Measurements from ENCODE around the gene PDXDC1.
"Not testable (repeated sequence)": the region's sequence is repeated elsewhere in the genome, so short reads cannot be mapped to it uniquely, and the experiment has no call there.

PDXDC1 gene

DNA sequence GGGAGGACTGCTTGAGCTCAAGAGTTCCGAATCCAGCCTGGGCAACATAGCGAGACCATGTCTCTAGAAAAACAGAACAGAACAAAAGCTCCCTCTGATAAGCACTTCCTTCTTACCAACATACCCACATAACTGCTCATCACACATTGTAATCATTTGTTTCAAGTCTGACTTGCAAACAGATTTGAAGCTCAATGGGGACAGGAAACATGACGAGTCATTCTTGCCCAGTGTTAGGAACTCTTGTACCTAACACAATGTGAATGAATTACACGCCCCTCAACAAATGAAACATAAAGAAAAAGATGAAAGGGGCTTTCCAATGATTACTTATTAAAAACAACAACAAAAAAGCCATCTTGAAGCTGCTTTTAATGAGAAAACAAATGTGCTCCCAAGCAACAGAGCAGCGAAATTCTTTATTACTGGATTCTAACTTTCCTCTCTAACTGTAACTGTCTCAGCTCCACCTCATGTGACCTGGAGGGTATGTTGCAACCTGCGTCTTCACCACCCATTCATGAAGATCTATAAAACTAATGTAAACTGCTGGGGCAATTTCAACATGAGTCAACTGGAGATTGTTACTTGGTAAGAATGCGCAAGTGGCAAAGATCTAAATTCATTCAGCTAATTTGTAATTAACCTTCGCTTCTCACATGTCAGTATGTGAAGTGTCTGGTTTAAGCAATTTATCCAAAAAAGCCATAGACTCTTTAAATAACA, 87.4 kb downstream of the PDXDC1 start:
- not testable (repeated sequence) for DNase-seq (ENCODE audit: low read depth in 2 of 2)

GRCh38 chr16:15065961-15066360, 91.1 kb downstream of the PDXDC1 start:
- DNase-seq (ENCODE audit: low read depth in 2 of 2): not testable (repeated sequence)

- not testable (repeated sequence) for DNase-seq (ENCODE audit: low read depth in 2 of 2)
Observed at GRCh38 chr16:15066690-15067089, 91.9 kb downstream of the PDXDC1 start.

- not testable (repeated sequence) for DNase-seq (ENCODE audit: low read depth in 2 of 2)
Observed at GRCh38 chr16:15071013-15071412, 96.2 kb downstream of the PDXDC1 start.

- not testable (repeated sequence) for DNase-seq (ENCODE audit: low read depth in 2 of 2)
Observed at GRCh38 chr16:15071916-15072769, 97.3 kb downstream of the PDXDC1 start.

- DNase-seq (ENCODE audit: low read depth in 2 of 2): no peak
Observed at GRCh38 chr16:15073101-15073500, 98.3 kb downstream of the PDXDC1 start.

DNA sequence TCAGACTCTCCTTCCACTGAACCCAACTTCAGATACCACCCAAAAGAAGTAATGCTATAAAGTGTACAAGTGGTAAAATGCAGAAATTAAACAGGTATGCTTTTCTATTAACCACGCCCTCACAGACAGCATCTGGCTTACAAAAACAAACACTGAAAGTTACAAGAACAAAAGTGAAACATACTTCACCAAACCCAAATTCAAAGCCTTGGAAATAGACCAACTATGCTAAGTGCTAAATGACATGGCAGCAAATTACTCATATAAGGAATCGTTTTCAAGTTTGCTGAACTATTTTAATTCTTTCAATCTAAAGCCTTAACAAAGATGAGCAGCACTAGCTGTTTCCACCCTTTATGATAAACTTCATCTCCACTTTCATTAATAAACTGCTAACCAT, 101.3 kb downstream of the PDXDC1 start:
- not testable (repeated sequence) for DNase-seq (ENCODE audit: low read depth in 2 of 2)

DNA sequence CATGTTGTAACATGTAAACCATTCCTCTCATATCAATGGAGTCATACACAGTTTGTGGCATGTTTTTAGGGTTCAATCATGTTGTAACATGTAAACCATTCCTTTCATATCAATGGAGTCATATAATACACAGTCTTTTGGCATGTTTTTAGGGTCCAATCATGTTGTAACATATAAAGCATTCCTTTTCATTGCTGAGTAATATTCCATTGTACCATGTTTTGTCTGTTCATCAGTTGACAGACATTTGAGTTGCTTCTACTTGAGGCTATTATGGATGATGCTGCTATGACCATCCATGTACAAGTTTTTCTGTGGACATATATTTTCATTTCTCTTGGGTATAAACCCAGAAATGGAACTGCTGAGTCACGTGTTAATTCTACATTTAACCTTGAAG, 106.1 kb downstream of the PDXDC1 start:
- DNase-seq (ENCODE audit: low read depth in 2 of 2): not testable (repeated sequence)

DNA sequence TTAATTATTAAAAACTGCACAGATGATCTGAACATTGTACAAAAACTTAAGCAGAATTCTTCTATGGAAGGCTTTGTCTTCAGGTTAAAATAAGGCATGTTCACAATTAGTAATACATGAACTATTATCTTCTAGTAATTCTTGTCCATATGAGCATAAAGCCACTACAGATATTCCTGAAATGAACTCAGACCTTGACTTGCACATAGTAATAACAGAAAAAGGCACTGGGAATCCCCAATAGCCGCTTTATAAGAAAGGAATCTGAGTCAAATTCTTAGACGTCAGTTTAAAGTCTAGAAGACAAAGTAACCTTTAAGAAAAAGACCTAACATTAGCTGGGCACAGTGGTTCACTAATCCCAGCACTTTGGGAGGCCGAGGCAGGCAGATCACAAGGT, 108.0 kb downstream of the PDXDC1 start:
- not testable (repeated sequence) for DNase-seq (ENCODE audit: low read depth in 2 of 2)

DNA sequence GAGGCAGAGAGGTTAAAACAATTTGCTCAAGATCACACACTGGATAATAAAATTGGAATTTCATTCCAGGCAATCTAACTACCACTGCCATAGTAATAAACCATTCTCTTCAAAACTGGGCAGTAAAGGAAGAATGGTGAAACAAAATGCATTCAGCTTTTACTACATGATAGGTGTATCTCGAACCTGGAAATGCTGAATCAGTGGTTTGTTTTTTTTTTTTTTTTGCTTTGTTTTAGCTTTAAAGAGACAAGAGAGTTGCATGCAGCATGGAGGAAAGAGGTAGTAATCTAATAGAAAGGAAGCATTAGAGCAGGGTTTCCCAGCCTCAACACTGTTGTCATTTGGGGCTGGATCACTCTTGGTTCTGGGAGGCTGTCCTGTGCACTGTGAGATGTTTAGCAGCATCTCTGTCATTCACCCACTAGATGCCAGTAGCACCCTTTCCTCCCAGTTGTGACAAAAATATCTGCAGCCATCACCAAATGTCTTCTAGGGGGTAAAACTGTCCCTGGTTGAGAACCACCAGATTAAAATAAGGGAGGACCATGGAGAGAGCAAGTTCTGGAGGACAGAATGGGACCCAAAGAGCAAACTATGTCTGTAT, 115.9 kb downstream of the PDXDC1 start:
- DNase-seq (ENCODE audit: low read depth in 2 of 2): not testable (repeated sequence)

DNA sequence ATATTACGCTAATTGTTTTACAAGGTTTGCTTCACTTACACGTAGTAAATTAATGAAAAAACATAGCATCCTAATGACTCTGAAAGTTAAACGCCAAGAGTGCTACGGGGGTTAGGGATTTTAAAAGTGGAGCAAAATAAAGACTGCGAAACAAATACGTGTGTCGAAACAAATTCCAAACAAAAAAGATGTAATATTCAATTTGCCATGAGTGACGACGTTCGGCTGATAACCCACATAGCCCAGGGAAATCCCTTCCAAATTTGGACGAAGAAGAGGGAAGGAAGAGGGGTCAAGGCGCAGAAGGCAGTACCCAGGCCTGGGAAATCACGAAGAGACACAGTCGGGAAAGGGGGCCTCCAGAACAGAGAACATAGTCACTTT, 118.7 kb downstream of the PDXDC1 start:
- not testable (repeated sequence) for DNase-seq (ENCODE audit: low read depth in 2 of 2)

GRCh38 chr16:15093955-15094827, 119.4 kb downstream of the PDXDC1 start, which contains the start of gene RRN3:
Gene RRN3 (minus strand): TSS chr16:15094272. CDS start chr16:15094233, 39 bp downstream.
- peak; percentile 62 to 70 for DNase-seq (ENCODE audit: low read depth in 2 of 2)

DNA sequence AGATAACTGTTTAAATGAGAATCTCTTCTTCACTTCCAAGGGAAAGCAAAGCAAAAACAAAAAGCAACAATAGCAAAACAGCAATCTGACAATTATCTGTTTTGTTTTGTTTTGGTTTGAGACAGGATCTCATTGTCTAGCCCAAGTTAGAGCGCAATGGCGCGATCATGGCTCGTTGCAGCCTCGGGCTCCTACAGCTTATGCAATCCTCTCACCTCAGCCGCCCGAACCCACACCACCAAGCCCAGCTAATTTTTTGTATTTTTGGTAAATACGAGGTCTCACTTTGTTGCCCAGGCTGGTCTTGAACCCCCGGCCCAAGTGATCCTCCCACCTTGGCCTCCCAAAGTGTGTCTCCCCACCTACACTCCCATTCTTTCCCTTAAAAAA, 121.8 kb downstream of the PDXDC1 start:
- not testable (repeated sequence) for DNase-seq (ENCODE audit: low read depth in 2 of 2)

- not testable (repeated sequence) for DNase-seq (ENCODE audit: low read depth in 2 of 2)
Observed at GRCh38 chr16:15099366-15099909, 124.6 kb downstream of the PDXDC1 start.

DNA sequence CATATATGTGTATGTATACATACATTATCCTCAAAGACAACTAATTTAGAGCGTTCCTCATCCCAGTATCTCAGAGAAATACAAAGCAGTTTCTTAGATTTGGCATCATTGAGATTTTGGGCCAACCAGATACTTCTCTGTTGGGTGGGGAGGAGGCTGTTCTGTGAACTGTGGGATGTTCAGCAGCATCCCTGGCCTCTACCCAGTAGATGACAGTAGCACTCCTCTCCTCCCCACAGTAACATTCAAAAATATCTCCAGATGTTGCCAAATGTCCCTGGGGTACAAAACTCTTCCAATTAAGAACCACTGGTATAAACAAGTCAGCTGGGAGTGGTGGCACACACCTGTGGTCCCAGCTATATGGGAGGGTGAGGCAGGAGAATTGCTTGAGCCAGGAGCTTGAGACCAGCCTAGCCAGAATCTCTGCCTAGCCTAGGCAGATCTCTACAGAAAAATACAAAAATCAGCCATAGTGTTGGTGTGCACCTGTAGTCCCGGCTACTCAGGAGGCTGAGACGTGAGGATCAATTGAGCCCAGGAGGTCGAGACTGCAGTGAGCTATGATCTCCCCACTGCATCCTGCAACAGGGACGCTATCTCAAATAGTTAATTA, 125.7 kb downstream of the PDXDC1 start:
- DNase-seq (ENCODE audit: low read depth in 2 of 2): not testable (repeated sequence)

DNA sequence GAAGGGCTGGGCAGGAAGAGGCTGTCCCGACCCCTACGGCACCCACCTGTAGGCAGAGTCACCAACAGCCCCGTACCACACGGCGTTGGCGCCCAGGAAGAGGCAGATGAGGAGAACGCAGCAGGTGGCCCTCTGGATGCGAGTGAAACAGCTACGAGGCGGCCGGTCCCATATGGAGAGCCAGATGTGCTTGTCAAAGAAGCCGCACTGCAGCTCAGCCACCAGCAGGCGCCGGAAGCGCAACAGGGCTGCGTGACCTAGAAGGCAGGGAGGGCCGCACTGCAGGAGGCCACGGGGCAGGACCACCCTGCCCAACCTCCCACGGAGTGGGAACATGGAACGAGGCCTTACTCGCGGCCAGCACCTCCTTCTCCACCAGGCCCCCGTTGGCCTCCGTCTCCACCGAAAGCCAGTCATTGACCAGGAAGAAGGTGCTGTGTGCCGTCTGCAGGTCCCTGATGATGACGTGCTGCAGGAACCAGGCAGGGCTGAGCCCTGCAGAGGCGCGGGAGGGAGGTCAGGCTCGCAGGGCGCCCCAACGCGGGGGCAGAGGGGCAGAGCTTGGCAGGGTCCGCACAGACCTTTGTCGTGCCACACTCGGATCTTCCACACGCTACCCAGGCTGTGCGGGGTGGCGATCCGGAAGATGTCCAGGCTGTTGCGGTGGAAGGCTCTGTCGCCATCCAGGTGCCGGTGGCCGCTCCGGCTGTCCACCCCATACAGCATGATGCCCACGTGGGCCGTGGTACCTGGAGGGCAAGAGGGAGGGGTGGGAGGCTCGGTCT, 153.0 kb downstream of the PDXDC1 start:
- not testable (repeated sequence) for DNase-seq (ENCODE audit: low read depth in 2 of 2)

DNA sequence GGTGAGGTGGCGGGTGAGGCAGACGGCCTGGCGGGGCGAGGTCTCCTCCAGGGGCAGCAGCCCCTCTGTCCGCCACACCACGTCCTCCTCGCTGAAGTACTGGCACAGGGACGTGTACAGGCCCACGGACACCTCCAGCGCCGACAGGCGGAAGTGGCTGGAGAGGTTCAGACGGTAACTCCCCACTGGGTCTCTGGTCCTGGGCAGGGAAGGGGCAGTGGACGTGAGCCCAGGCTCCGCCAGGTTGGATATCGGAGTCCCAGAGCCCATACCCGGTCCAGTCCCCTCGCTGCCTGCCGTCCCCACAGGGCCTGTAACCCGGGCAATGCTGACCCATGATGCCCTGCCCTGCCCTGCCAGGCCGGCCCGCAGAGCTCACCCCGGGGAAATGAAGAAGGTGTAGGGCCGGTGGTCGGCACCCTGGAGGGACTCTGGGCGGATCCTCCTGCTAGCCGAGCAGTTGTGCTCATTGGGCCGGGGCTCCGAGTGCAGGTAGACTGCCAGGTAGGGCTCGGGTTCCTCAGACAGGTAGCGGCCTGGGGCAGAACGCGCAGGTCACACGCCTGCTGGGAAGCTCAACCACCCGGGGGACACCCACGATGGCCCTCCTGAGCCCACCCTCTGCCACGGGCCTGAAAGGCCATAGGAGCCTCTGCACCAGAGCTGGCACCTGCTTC, 155.6 kb downstream of the PDXDC1 start:
- DNase-seq (ENCODE audit: low read depth in 2 of 2): not testable (repeated sequence)

- DNase-seq (ENCODE audit: low read depth in 2 of 2): not testable (repeated sequence)
Observed at GRCh38 chr16:15130943-15131700, 156.3 kb downstream of the PDXDC1 start.

Measured in stimulated activated CD8-positive, alpha-beta memory T cell treated with anti-CD3 and anti-CD28 coated beads, Interleukin-7, amount 100 ng/mL, for 1 hour (primary cell).